ENCODE data around the gene SESTD1.
"Not testable (repeated sequence)": the region's sequence is repeated elsewhere in the genome, so short reads cannot be mapped to it uniquely, and the experiment has no call there.

The SESTD1 gene

DNA sequence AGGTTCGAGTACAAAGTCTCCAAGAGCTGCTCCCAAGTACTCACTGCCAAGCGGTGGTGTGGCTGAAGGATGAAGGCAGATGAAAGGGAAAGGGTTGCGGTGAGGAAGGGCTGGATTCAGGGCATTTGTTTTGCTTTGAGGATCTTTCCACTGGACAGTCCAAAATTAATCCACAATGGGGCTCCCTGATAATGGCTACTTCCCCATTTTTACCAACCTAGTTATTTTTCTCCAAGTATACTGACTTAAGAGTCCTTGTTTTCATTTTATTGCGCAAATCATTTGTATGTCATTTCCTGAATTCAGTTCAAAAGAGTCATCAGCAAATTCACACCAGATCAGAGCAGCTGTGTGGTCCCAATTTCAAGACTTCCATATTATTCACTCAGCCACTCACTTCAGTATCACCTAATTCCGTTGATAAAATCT is 464 bp upstream of the SESTD1 start:
- no peak for DNase-seq

DNA sequence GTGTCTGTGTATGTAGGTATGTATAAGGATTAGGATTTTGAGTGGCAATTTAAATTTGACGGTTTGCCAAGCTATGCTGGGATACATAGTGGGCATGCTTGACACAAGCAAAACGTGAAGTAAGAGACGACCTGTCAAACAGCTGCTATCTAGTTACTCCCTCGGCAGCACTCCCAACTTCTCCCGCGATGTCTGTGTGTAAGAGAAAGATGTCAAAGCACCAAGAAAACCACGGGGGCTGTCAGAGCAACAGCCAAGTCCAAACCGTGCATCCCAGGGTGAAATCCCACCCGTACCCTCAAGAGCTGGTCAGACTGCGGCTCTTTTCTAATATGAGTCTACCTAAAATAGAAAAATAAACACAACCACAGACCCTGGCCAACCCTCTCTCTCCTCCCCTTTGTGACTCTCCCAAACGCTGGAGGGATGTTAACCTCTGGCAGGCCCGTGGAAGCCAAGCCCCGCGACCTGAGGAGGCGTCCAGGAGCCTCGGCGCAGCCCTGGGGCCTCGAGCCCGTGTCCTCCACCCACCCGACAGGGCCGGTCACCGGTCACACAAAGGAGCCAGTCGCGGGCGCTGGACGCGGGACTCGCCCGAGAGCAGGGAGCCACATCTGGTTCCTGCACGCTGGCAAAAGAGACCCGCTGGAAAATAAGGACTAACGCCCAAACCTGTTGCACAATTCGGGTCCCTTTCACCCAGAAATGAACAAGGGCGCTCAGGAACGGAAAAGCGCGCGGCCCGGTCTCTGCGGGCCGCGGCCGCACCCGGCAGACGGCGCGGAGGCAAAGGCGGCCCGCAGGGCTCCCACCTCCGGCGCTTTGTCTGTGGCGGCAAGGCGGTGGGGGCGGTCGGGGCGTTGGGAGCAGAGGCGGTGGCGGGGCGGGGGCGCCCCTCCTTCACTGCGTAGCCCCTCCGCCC is 925 bp downstream of the SESTD1 start:
- DNase-seq, result peak; percentile 58

DNA sequence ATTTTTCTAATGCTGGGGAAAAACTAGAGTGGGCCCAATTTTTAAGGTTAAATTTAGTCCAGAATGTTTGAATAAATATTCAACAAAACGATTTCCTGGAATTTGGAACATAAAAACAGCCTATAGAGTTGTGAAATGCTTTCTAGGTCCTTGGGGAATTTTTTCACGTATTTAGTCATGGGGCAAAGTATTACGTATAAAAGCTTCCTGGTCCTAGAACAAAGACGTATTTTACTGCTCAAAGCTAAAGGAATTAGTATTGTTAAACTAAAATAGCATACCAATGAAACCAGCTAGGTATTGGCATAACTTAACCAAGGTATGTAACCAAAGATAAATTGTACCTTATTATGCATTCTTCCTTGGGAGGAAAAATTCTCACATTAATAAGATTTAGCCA is 1.6 kb downstream of the SESTD1 start:
- no peak for DNase-seq

DNA sequence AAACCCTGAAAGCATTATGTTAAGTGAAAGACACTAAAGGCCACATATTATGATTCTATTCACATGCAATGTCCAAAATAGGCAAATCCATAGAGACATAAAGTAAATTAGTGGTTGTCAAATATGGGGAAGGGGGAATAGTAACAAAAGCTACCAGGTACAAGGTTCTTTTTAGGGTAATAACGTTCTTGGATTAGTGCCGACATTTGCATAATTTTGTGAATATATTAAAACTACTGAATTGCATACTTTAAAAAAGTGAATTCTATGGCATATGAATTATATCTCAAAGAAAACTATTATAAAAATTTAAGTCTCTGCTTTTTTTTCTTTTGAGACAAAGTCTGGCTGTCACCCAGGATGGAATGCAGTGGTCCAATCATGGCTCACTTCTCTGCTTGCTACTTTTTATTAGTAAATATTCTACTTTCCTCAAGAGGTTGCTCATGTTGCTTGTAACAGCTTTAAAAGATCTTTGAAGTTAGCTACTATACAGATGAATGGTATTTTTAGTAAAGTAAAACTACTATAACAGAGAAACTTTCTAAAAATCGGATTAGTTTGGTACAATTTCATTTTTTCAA is 2.5 kb downstream of the SESTD1 start:
- no peak for DNase-seq

DNA sequence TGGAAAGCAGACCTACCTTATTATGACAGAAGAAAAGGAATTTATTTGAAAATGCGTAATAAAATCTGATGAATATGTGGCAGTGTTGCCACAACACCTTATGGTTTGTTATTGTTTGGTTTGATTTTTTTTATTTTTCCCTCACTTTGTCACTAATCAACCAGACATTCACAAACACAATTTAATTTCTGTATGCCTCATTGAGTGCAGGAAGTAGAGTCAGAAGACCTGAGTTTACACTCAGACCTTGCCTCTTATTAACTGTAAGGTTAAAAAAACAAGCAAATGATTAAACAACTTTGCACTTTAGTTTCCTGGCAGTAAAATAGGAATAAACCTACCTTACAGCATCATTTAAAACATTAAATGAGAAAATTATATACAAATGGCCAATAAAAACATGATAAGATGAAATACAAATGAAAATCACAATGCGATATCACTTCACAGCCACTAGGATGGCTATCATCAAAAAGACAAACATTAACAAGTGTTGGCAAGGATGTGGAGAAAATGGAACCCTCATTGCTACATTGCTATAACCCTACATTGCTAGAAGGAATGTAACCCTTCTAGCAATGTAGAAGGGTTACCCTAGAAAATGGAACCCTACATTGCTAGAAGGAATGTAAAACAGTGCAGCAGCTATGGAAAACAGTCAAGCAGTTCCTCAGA is 3.3 kb downstream of the SESTD1 start:
- no peak for DNase-seq

DNA sequence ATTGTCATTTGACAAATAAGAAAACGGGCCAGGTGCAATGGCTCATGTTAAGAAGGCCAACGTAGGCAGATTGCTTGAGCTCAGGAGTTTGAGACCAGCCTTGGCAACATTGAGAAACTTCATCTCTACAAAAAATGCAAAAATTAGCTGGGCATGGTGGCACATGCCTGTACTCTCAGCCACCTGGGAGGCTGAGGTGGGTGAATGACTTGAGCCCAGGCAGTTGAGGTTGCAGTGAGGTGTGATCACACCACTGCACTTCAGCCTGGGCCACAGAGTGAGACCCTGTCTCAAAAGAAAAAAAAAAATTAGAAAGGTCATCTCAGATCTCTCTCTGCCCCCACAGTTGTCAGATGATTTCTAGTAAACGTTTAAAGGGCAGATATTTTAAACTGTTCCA is 4.4 kb downstream of the SESTD1 start:
- no peak for DNase-seq

DNA sequence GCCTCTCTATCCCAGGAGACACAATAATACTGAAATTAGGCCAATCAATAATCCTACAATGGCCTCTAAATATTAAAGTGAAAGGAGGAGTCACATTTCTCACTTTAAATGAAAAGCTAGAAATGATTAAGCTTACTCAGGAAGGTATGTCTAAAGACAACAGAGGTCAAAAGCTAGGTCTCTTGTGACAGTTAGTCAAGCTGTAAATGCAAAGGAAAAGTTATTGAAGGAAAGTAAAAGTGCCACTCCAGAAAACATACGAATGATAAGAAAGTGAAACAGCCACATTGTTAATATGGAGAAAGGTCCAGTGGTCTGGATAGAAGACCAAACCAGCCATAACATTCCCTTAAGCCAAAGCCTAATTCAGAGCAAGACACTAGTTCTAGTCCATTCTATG is 9.5 kb downstream of the SESTD1 start:
- DNase-seq, result no peak

DNA sequence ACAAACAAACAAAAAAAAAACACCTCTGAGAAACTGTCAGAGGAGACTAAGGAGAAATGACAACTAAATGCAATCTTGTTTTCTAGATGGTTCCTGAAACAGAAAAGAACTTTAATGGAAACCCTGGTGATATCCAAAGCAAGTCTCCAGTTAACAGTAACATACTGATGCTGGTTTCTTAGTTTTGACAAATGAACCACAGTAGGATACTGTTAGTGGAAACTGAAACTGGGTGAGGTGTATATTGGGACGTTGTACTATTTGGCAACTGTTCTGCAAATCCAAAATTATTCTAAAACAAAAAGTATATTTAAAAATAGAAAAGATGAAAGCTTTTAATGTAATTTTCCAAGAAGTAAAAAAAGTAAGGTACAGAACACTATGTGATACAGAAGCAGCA is 11.4 kb downstream of the SESTD1 start:
- DNase-seq, result no peak

DNA sequence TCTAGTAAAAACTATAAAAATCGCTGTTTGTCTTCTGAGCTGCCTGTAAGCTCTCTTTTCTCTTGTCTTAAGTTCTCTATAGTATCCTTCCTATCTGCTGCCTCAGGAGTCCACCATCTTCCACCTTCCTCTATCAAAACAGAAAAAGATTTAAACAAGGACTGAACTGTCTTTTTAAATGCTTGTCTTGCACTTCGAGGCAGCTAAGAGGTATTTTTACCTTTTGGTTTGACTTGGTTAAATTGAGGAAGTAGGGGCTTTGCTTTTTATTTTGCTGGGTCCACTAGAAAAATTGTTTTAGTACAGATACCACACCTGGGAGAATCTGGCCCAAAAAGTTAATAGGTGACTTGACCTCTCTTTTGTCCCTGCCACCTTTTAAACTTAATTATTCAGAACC is 12.2 kb downstream of the SESTD1 start:
- DNase-seq, result no peak

DNA sequence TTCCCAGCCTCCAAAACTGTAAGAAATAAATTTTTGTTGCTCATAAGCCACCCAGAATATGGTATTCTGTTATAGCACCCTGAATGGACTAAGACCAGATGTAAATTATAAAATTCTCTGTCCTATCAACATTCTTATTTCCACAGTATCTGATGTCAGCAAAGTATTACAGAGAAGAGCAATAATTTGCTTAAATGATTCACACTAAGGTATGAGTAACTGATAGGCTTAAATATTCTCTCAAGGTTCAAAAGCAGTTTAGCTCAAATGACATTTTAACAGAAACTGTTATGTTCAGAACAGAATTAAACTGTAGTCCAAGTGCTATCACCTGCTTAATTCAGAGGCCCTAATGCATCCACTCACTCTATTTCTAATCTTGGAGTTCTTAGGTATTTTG is 12.8 kb downstream of the SESTD1 start:
- DNase-seq, result no peak

DNA sequence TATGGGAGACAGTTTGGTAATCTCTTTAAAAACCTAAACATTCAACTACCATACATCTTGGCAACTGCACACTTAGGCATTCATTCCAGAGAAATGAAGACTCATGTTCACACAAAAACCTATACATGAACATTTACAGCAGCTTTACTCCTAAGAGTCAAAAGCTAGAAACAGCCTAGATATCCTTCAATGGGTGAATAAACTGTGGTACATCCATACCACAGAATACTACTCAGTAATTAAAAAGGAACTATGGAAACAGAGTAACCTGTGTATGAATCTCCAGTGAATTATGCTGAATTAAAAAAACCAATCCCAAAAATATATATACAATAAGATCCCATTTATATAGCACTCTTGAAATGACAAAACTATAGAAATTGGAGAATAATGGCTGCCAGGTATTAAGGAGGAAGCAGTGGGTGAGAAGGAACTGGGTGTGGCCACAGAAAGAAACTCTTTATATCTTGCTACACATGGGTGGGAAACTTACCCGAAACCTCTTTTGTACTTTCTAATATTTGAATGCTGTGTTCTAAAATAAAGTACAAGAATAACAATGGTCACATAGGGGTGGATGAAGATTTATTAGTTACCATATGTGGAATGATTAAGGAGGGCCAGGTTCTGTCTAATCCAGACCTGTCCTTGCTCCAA is 13.7 kb downstream of the SESTD1 start:
- DNase-seq, result no peak

DNA sequence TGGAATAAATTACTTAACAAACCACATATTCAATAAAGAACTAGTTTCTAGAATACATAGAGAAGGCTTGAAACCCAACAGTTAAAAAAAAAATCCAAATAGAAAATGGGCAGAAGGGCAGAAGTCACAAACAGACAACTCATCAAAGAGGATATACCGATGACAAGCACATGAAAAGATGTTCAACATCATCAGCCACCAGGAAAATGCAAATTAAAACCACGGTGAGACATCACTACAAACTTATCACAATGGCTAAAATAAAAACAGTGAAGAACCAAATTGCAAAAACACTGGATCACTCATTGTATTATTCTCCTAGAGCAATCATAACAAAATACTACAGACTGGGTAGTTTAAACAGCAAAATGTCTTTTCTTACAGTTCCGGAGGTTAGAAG is 14.5 kb downstream of the SESTD1 start:
- DNase-seq, result no peak

DNA sequence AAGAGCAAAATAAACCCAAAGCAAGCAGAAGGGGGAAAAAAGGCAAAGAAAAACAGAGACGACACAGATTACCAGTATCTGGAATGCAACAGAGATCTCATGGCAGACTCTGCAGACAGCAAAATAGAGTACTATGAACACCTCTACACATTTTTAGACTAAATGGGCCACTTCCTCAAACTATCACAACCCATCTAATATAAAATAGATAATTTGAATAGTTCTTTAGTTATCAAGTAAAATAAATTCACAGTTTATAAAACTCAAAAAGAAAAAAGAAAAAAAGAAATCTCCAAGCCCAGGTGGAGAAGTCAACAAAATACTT is 16.6 kb downstream of the SESTD1 start:
- DNase-seq, result no peak

DNA sequence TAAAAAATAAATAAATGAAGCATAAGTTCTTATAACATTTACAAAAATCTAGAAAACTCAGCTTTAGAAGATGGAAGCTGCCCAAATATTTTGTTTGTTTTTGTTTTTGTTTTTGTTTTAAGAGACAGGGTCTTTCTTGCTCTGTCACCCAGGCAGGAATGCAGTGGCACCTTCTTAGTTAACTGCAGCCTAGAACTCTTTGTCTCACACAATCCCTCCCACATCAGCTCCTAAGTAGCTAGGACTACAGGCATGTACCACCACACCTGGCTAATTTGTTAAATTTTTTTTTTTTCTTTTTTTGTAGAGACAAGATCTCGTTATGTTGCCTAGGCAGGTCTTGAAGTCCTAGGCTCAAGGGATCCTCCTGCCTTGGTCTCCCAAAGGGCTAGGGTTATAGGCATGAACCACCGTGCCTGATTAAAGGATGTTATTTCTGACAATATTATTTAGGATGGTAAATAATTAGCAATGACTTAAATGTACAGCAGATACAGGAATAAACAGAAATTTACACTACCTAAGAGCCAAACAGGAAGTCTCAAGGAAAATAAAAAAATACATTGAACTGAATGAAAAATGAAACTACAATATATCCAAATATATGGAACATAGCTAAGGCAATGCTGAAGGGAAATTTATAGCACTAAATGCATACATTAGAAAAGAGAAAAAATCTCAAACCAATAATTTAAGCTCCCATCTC is 17.2 kb downstream of the SESTD1 start:
- DNase-seq, result no peak

DNA sequence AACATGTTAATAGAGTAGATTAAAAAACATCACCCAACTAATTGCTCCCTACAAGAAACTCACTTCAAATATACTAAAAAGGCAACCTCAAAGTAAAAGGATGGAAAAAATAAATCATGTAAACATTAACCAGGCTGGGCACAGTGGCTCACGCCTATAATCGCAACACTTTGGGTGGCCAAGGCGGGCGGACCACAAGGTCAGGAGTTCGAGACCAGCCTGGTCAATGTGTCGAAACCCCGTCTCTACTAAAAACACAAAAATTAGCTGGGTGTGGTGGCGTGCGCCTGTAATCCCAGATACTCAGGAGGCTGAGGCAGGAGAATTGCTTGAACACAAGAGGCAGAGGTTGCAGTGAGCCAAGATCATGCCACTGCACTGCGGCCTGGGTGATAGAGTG is 18.8 kb downstream of the SESTD1 start:
- DNase-seq, result not testable (repeated sequence)

DNA sequence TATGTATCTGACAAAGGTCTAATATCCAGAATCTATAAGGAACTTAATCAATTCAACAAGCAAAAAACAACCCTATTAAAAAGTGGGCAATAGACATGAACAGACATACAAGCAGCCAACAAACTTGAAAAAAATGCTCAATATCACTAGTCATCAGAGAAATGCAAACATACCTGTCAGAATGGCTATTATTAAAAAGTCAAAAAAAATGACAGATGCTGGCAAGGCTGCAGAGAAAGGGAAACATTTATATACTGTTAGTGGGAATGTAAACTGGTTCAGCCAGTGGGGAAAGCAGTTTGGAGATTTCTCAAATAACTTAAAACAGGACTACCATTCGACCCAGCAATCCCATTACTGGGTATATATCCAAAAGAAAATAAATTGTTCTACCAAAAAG is 21.6 kb downstream of the SESTD1 start:
- DNase-seq, result no peak

DNA sequence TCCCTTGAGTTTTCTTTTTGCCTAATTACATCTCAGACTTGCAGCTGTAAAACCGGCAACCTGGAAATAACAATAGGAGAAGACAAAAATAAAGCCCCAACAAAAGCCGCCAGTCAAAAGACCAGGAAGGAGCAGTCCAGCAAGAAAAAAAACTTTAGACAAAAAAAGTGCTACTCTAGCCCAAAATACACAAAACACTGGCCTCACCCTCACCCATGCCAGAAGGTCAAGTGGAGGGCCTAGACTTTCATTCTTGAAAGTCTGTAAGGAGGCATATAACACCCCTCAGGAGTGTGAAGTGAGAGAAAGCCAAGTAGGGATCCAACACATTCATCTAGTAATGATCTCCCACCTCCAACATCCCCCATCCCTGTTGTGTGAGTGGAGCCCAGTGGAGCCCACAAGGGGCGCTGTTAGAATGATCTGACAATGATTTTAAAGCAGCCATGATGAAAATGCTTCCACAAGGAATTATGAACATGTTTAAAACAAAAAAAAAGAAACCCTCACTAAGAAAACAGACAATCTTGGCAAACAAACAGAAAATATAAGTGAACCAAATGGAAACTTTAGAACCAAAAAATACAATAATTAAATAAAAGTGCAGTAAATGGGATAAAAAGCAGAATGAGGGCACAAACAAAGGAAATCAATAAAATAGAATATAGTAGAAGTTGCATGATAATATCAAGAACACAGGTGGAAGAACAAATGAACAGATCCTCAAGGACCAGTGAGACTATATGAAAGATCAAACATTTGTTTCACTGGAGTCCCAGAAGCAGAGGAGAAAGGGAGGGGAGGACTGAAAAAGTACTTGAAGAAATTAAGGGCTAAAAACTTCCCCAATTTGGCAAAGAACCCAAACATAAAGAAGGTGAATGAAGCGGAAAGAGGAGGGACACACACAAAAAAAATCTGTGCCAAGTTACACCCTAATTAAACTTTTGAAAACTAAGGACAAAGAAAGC is 23.9 kb downstream of the SESTD1 start:
- no peak for DNase-seq

DNA sequence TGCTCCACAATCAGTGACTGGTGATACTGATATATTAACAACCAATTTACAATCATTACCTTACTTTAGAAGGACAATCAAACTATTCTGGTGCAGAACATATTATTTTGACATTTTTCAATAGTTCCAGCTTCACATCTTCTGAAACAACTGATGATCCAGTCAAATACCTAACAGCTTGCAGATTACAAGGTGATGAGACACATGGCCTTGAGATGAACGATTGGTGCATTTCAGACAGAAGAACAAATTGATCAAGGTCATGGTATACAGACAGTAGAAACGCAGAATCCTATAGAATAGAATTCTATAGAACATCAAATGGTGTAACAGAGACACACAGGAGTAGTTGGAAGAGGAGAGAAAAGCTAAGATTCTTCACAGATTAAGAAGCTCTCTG is 24.8 kb downstream of the SESTD1 start:
- DNase-seq, result no peak

DNA sequence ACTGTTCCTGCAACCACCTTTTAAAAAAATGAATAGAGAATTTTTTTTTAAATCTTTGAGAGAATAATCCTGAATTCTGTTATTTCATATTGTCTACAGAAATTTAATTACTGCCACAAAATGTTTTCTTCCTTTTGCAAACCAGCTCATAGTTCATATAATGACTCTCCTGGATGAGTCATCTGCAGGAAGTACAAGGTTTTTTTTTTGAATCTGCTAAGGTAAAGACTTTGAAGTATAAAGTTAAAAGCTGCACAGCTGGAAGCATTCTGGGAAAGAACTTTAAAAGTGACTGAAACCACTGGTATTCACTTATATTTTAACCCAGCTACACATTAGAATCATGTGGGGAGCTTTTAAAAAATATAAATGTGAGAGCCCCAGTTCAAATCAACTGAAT is 25.4 kb downstream of the SESTD1 start:
- no peak for DNase-seq

DNA sequence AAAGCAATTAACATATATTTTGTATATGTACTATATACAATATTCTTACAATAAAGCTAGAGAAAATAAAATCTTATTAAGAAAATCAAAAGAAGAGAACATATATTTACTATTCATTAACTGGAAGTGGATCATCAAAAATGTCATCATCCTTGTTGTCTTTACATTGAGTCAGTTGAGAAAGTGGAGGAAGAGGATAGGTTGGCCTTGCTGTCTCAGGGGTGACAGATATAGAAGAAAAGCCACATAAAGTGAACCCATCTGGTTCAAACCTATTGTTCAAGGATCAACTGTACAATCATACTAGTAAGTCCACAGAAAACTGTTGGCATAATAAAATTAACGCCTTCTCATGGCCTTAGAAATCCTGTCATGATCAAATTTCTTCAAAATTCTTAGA is 26.6 kb downstream of the SESTD1 start:
- no peak for DNase-seq

DNA sequence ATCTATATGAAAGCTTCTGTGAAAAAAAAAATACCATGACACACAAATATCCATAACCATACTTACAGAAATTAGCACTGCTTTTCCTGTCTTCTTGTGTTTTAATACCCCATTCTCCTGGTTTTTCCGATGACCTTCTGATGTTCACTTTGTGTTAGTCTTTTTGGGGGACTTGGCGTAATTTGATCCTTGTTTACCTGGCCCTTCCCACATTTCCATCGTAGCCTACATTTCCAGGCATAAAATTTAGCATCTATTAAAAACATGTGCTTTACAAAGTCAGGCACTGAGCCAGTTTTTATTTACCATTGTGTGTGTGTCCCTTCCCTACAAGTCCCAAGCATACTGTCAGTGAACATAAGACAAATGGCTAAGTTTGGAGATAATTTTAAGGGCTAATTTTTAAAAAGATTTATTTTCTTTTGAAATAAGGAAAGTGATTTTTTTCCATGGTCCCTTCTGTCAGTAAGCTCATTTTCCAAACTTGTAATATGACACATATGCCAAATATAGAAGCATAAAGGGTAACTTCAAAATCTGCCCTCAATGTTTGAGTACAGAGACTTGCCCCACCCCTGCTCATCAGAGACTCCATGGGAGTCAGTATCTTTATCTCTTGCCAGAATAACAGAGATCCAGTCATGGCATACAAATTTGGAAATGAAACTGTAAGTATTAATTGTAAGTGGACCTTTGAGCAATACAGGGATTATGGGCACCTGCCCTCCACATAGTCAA is 27.3 kb downstream of the SESTD1 start:
- DNase-seq, result no peak

All from DMS79 treated with DMSO at 0.1 percent for 48 hours (cell line).